MM.1S (cell line): ENCODE data around the gene CNTNAP3.
"Not testable (repeated sequence)": the region's sequence is repeated elsewhere in the genome, so short reads cannot be mapped to it uniquely, and the experiment has no call there.

Experiments
- CTCF ChIP-seq: fragments of 300-600 bp; sonication (generic); IDR thresholded peaks from 2 replicates; pipeline ENCODE4 v1.5.1; 2016; ENCODE audit warnings: antibody characterized with exemption, low read length, mixed read lengths
- EZH2 ChIP-seq: fragments of 300-600 bp; sonication (generic); optimal IDR thresholded peaks from 2 replicates; pipeline ENCODE3; 2017; ENCODE audit warnings: low read depth, mild to moderate bottlenecking, antibody characterized with exemption, low read length, mixed read lengths

GRCh38 chr9:39209773-39210172, 78.2 kb downstream of the CNTNAP3 start:
- not testable (repeated sequence) for TF ChIP-seq CTCF, EZH2
